ENCODE results near the gene TFF3. TPM values are rescaled to one million over a fixed set of nuclear protein-coding genes. Genes with fewer than 3 reads are reported as not detected.
A peak's percentile ranks its signal among the peaks of the same experiment; 100 is the strongest.

Gene TFF3
- total and polyA plus RNA-seq, 2 experiments from 2014 or later = 0.38 TPM; not detected in 1

- H3K9me3 ChIP-seq (ENCODE audit: low read depth) = no peaks in the 10 kb centered on the region
- peak; percentile 33 to 74 for DNase-seq (ENCODE audit: low read depth in 1 of 2, low spot score in 1 of 2)
- no peaks in the 10 kb centered on the region for H3K27me3 ChIP-seq
- no peaks in the 10 kb centered on the region for H3K36me3 ChIP-seq
- H3K4me3 ChIP-seq = no peak overlapping the region
- H3K4me1 ChIP-seq (ENCODE audit: low read depth) = no peaks in the 10 kb centered on the region
- TF ChIP-seq, protein P1, sequence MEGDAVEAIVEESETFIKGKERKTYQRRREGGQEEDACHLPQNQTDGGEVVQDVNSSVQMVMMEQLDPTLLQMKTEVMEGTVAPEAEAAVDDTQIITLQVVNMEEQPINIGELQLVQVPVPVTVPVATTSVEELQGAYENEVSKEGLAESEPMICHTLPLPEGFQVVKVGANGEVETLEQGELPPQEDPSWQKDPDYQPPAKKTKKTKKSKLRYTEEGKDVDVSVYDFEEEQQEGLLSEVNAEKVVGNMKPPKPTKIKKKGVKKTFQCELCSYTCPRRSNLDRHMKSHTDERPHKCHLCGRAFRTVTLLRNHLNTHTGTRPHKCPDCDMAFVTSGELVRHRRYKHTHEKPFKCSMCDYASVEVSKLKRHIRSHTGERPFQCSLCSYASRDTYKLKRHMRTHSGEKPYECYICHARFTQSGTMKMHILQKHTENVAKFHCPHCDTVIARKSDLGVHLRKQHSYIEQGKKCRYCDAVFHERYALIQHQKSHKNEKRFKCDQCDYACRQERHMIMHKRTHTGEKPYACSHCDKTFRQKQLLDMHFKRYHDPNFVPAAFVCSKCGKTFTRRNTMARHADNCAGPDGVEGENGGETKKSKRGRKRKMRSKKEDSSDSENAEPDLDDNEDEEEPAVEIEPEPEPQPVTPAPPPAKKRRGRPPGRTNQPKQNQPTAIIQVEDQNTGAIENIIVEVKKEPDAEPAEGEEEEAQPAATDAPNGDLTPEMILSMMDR (IDR thresholded peaks at IDR 0.05; ENCODE audit: low read depth, low read length) = peak; percentile 77
- H3K27ac ChIP-seq = no peak overlapping the region
Observed at GRCh38 chr21:42309753-42310213, 5.4 kb downstream of the TFF3 start.

DNA sequence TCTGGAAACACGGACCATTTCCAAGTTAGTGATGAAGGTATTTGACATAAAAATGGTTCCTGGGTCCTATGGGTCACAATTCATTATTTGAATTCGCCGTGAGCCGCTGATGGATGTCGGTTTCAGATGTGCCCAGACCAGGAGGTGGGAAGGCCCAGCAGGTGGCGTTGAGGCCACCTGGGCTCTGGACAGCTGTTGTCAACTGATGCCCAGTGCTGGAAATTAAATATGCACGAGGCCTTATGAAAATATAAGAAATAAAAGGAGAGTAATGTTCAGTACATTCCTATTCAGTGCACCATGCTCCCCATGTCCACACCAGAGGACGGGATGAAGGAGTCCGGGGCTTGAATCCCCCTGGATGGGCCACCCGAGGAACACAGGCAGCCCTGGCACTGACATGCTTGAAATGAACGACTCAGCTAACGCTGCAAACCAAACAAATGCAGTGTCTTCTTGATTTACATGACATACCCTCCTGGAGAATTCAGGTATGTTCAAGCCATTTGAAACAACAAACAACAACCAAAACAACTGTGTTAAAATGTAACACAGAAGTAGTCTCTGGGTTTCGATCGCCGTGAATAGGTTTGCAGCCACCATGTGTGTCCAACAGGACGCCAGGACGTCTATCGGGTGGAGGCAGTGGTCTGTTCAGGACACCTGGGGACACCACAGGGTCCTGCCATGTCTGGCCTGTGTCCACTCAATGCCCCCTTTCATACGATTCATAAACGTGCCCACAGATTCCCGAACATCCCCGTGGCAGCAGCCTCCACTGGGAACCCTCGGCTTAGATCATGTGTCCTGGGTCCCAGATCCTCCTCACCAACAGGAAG, 6.1 kb downstream of the TFF3 start:
- Histone ChIP-seq H3K9me3 (ENCODE audit: low read depth) (no peaks in the 10 kb centered on the region), H3K36me3 (no peaks in the 10 kb centered on the region), H3K4me1 (ENCODE audit: low read depth) (no peaks in the 10 kb centered on the region), H3K4me3 (no peak overlapping the region), H3K27ac (no peak overlapping the region), H3K27me3 (no peaks in the 10 kb centered on the region)
- no peak for DNase-seq (ENCODE audit: low read depth in 1 of 2, low spot score in 1 of 2)
- TF ChIP-seq, protein P1 (IDR thresholded peaks at IDR 0.05; ENCODE audit: low read depth, low read length) = no peak

GRCh38 chr21:42308161-42308913, 6.9 kb downstream of the TFF3 start:
- DNase-seq (ENCODE audit: low read depth in 1 of 2, low spot score in 1 of 2) = no peak
- H3K9me3 ChIP-seq (ENCODE audit: low read depth) = no peaks in the 10 kb centered on the region
- H3K4me1 ChIP-seq (ENCODE audit: low read depth) = no peaks in the 10 kb centered on the region
- no peak overlapping the region for H3K27ac ChIP-seq
- H3K27me3 ChIP-seq = no peaks in the 10 kb centered on the region
- TF ChIP-seq, protein P1 (IDR thresholded peaks at IDR 0.05; ENCODE audit: low read depth, low read length) = no peak
- no peak overlapping the region for H3K4me3 ChIP-seq
- no peaks in the 10 kb centered on the region for H3K36me3 ChIP-seq

- Histone ChIP-seq H3K4me3 (no peak overlapping the region), H3K9me3 (ENCODE audit: low read depth) (no peaks in the 10 kb centered on the region), H3K27ac (no peak overlapping the region), H3K36me3 (no peaks in the 10 kb centered on the region), H3K4me1 (ENCODE audit: low read depth) (no peaks in the 10 kb centered on the region), H3K27me3 (no peaks in the 10 kb centered on the region)
- DNase-seq (ENCODE audit: low read depth in 1 of 2, low spot score in 1 of 2) = no peak
- TF ChIP-seq, protein P1 (IDR thresholded peaks at IDR 0.05; ENCODE audit: low read depth, low read length) = no peak
Observed at GRCh38 chr21:42307106-42307505, 8.1 kb downstream of the TFF3 start.

DNA sequence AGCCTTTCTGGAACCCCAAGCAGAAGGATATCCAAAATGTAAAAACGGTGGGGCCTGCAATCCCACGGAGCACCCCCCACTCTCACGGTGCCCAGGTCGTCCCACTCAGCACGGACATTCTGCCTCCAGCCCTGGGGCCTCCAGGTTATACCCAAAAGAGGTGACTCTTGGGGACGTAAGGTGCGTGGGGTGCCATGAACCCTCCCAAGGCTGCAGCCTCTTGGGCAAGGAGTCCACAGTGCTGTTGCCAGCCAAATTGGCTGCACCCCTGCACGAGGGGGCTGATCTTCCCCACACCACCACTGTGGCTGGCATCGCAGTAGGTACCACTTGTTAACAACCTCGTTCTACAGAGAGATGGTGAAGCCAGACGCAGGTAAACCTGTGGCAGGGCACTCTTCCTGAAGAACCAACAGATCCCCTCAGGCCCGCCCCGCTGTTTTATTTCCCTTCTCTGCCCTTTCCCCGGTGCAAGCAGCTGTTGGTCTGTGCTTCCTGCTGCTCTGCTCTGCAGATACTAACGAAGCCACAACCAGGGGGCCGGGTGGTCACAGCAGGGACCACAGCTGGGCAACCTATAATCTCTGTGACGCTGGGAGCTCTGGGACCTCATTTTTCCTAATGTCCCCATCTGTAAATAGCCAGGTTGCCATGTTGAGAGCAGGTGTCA, 8.7 kb downstream of the TFF3 start:
- H3K27me3 ChIP-seq = no peaks in the 10 kb centered on the region
- TF ChIP-seq, protein P1 (IDR thresholded peaks at IDR 0.05; ENCODE audit: low read depth, low read length) = no peak
- no peak overlapping the region for H3K27ac ChIP-seq
- H3K4me1 ChIP-seq (ENCODE audit: low read depth) = no peaks in the 10 kb centered on the region
- no peak overlapping the region for H3K4me3 ChIP-seq
- no peak for DNase-seq (ENCODE audit: low read depth in 1 of 2, low spot score in 1 of 2)
- H3K36me3 ChIP-seq = no peaks in the 10 kb centered on the region
- no peaks in the 10 kb centered on the region for H3K9me3 ChIP-seq (ENCODE audit: low read depth)

All from cardiac muscle cell (in vitro differentiated cells and primary cell).